ENCODE results near the gene CMSS1.

The CMSS1 gene

DNA sequence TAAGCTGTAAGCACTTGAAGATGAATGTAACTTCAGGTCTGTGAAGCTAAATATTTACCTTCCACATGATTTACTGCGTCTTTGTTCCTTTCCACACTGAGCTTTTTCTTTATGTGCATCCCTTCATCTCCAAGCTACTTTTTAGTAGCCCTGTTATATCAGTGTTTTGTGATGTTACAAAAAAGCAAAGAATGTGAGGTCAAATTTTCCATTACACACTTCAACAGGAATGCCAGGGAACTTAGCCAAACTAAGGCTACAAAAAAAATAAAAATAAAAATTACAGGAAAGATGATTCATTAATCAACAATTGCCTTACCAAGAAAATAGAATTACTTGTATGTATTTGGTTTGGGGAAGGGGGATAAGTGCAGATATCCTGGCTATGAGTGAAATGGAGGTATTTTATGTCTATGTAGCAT, 223.7 kb downstream of the CMSS1 start:
- no peaks in the 10 kb centered on the region for H3K27me3 ChIP-seq (ENCODE audit: insufficient read depth, poor library complexity, severe bottlenecking)
- no peak overlapping the region for H3K4me3 ChIP-seq (replicated peaks; ENCODE audit: insufficient read depth, low read length)
- H3K27ac ChIP-seq (replicated peaks), result no peak overlapping the region
- no peak for DNase-seq (ENCODE audit: low read depth in 1 of 2, low spot score in 1 of 2)
- TF ChIP-seq, protein P1, sequence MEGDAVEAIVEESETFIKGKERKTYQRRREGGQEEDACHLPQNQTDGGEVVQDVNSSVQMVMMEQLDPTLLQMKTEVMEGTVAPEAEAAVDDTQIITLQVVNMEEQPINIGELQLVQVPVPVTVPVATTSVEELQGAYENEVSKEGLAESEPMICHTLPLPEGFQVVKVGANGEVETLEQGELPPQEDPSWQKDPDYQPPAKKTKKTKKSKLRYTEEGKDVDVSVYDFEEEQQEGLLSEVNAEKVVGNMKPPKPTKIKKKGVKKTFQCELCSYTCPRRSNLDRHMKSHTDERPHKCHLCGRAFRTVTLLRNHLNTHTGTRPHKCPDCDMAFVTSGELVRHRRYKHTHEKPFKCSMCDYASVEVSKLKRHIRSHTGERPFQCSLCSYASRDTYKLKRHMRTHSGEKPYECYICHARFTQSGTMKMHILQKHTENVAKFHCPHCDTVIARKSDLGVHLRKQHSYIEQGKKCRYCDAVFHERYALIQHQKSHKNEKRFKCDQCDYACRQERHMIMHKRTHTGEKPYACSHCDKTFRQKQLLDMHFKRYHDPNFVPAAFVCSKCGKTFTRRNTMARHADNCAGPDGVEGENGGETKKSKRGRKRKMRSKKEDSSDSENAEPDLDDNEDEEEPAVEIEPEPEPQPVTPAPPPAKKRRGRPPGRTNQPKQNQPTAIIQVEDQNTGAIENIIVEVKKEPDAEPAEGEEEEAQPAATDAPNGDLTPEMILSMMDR (IDR thresholded peaks at IDR 0.05; ENCODE audit: insufficient read depth, low read length), result no peak
- TF ChIP-seq SPI1 (IDR thresholded peaks at IDR 0.05; ENCODE audit: borderline replicate concordance, low read depth), result no peak
- TF ChIP-seq POLR2AphosphoS5 (IDR thresholded peaks at IDR 0.05; ENCODE audit: low read depth), result no peak

DNA sequence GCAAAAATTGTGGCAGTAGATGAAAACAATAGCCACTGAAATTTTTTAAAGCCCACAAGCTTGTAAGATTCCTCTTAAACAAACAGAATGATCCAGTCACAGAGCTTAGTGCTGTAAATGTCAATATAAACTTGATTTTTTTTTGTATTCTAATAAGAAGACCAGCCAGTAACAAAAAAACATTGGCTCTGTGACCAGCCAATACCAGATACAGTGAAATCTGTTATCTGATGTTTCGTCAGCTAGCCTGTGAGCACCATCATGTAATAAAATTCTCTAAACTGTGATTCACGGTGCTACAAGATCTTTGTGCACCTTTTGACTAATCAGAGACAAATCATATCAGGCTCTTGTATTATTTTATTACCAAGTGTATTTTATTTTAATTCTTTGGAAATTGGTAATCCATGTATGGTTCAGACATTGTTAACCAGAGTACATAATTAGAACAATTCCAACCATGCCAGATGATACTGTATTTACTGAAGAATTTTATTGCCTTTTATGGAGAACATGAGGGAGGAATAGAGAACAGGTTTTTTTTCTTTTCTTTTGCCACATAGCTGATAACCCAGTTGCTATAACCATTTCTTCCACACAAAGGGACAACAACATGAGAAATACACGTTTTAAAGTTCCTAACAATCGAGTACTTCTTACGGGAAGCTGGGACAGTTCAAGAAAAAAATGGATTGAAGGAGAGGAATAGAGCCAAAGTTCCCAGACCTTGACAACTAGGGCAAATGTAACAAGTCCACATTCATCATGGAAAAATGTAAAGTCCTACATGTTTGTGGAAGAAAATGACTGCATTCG, 224.7 kb downstream of the CMSS1 start:
- no peak for TF ChIP-seq GABPA (IDR thresholded peaks at IDR 0.05; ENCODE audit: low read depth)
- TF ChIP-seq, protein P2, sequence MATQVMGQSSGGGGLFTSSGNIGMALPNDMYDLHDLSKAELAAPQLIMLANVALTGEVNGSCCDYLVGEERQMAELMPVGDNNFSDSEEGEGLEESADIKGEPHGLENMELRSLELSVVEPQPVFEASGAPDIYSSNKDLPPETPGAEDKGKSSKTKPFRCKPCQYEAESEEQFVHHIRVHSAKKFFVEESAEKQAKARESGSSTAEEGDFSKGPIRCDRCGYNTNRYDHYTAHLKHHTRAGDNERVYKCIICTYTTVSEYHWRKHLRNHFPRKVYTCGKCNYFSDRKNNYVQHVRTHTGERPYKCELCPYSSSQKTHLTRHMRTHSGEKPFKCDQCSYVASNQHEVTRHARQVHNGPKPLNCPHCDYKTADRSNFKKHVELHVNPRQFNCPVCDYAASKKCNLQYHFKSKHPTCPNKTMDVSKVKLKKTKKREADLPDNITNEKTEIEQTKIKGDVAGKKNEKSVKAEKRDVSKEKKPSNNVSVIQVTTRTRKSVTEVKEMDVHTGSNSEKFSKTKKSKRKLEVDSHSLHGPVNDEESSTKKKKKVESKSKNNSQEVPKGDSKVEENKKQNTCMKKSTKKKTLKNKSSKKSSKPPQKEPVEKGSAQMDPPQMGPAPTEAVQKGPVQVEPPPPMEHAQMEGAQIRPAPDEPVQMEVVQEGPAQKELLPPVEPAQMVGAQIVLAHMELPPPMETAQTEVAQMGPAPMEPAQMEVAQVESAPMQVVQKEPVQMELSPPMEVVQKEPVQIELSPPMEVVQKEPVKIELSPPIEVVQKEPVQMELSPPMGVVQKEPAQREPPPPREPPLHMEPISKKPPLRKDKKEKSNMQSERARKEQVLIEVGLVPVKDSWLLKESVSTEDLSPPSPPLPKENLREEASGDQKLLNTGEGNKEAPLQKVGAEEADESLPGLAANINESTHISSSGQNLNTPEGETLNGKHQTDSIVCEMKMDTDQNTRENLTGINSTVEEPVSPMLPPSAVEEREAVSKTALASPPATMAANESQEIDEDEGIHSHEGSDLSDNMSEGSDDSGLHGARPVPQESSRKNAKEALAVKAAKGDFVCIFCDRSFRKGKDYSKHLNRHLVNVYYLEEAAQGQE (IDR thresholded peaks at IDR 0.05; ENCODE audit: insufficient replicate concordance, low read depth), result no peak
- TF ChIP-seq, protein P1 (IDR thresholded peaks at IDR 0.05; ENCODE audit: insufficient read depth, low read length), result no peak
- TF ChIP-seq SPI1 (IDR thresholded peaks at IDR 0.05; ENCODE audit: borderline replicate concordance, low read depth), result no peak
- no peak for TF ChIP-seq POLR2AphosphoS5 (IDR thresholded peaks at IDR 0.05; ENCODE audit: low read depth)
- Histone ChIP-seq H3K27ac (replicated peaks) (no peak overlapping the region), H3K4me3 (replicated peaks; ENCODE audit: insufficient read depth, low read length) (no peak overlapping the region), H3K27me3 (ENCODE audit: insufficient read depth, poor library complexity, severe bottlenecking) (no peaks in the 10 kb centered on the region)
- DNase-seq (ENCODE audit: low read depth in 1 of 2, low spot score in 1 of 2), result no peak

DNA sequence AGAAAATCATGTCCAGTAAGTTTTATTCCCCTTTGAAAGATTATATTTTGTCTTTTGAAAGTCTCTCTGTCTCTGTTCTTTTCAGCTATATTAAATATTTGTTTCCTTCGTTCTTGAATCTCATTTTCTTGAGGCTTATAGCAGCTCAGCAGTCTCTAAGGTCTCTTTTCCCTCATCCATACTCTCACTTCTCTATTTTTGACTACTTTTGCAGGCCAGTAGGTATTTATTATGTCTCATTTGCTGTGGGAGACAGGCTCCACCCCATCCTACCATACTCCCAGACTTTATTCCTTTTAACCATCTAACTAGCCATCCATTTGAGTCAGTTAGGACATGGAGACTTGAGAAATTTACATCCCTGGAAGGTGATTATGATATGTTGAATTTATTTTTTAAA, 225.6 kb downstream of the CMSS1 start:
- Histone ChIP-seq H3K4me3 (replicated peaks; ENCODE audit: insufficient read depth, low read length) (no peak overlapping the region), H3K27ac (replicated peaks) (no peak overlapping the region), H3K27me3 (ENCODE audit: insufficient read depth, poor library complexity, severe bottlenecking) (no peaks in the 10 kb centered on the region)
- TF ChIP-seq POLR2AphosphoS5 (IDR thresholded peaks at IDR 0.05; ENCODE audit: low read depth) (no peak), GABPA (IDR thresholded peaks at IDR 0.05; ENCODE audit: low read depth) (no peak), SPI1 (IDR thresholded peaks at IDR 0.05; ENCODE audit: borderline replicate concordance, low read depth) (no peak)
- TF ChIP-seq, protein P1 (IDR thresholded peaks at IDR 0.05; ENCODE audit: insufficient read depth, low read length), result no peak
- TF ChIP-seq, protein P2 (IDR thresholded peaks at IDR 0.05; ENCODE audit: insufficient replicate concordance, low read depth), result no peak
- DNase-seq (ENCODE audit: low read depth in 1 of 2, low spot score in 1 of 2), result no peak
